Measurements from ENCODE around the gene ZNF618. TPM values are rescaled to one million over a fixed set of nuclear protein-coding genes. Genes with fewer than 3 reads are reported as not detected.
A peak's percentile ranks its signal among the peaks of the same experiment; 100 is the strongest.

The ZNF618 gene
- total RNA-seq, 1 experiment from 2014 or later = 4.2 TPM

DNA sequence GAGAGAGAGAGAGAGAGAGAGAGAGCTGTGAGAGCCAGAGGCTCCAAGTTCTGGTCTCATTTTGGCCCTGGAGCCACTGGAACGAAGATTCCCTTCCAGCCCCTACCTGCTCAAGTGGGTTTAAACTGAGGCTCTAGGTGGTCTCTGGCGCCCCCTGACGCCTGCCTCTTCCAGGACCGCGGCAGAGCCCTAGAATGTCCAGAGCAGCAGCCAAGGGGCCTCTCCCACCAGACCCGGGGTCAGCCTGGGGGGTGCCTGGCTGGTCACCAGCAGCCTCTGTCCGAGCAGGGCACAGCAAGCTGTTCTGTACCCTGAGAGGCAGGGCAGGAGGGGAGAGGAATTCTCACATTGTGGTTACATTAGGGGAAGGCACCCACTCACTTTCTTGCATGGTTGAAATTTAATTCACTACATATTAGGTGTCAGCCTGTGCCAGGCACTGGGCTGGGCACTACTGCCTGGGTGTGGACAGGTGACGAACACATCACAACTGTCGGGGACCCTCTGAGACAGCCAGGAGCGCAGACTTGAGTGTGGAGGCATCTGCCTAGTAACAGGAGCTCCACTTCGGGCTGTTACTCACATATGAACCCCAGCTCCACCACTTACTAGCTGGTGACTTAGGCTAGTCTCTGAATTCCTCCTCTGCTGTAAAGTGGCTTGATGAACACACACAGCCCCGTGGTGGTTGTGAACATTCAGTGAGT is 157.4 kb downstream of the ZNF618 start:
- H3K79me2 ChIP-seq (ENCODE audit: low read length) = no peaks in the 10 kb centered on the region
- TF ChIP-seq, protein P1, sequence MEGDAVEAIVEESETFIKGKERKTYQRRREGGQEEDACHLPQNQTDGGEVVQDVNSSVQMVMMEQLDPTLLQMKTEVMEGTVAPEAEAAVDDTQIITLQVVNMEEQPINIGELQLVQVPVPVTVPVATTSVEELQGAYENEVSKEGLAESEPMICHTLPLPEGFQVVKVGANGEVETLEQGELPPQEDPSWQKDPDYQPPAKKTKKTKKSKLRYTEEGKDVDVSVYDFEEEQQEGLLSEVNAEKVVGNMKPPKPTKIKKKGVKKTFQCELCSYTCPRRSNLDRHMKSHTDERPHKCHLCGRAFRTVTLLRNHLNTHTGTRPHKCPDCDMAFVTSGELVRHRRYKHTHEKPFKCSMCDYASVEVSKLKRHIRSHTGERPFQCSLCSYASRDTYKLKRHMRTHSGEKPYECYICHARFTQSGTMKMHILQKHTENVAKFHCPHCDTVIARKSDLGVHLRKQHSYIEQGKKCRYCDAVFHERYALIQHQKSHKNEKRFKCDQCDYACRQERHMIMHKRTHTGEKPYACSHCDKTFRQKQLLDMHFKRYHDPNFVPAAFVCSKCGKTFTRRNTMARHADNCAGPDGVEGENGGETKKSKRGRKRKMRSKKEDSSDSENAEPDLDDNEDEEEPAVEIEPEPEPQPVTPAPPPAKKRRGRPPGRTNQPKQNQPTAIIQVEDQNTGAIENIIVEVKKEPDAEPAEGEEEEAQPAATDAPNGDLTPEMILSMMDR (conservative IDR thresholded peaks at IDR 0.05; ENCODE audit: low read depth, low read length) = peak; percentile 31; the same call in 1 of the 2 replicates
- no peak for TF ChIP-seq EZH2phosphoT487 (IDR thresholded peaks at IDR 0.05; ENCODE audit: borderline replicate concordance, low read length)
- BruUV-seq (replicated peaks) = no TSS peak
- no peak overlapping the region for H3K9ac ChIP-seq (ENCODE audit: low read length)
- no peaks in the 10 kb centered on the region for H4K20me1 ChIP-seq (ENCODE audit: low read length)
- ChIA-PET POLR2A (ENCODE audit: unreplicated experiment) (no interaction called here), CTCF (no interaction called here)
- no peaks in the 10 kb centered on the region for H3K27me3 ChIP-seq (ENCODE audit: low read length)
- H3K9me3 ChIP-seq (ENCODE audit: low read length) = no peaks in the 10 kb centered on the region
- ATAC-seq (no peak), DNase-seq (no peak)
- H3F3A ChIP-seq (ENCODE audit: low read length, unreplicated experiment) = no peaks in the 10 kb centered on the region
- no peak overlapping the region for H3K4me2 ChIP-seq (ENCODE audit: low read length)
- H2AFZ ChIP-seq (ENCODE audit: low read length) = no peak overlapping the region
- intact Hi-C loops (cut with micrococcal nuclease) = no loop called here
- H3K9me2 ChIP-seq (replicated peaks; ENCODE audit: low read length) = no peaks in the 10 kb centered on the region
- no peaks in the 10 kb centered on the region for H3K36me3 ChIP-seq (ENCODE audit: low read depth, low read length)
- no peaks in the 10 kb centered on the region for H3K4me1 ChIP-seq (ENCODE audit: insufficient read depth, low read length)
- no peak overlapping the region for H3K27ac ChIP-seq (ENCODE audit: low read length)
- no peak overlapping the region for H3K4me3 ChIP-seq (ENCODE audit: low read length)

DNA sequence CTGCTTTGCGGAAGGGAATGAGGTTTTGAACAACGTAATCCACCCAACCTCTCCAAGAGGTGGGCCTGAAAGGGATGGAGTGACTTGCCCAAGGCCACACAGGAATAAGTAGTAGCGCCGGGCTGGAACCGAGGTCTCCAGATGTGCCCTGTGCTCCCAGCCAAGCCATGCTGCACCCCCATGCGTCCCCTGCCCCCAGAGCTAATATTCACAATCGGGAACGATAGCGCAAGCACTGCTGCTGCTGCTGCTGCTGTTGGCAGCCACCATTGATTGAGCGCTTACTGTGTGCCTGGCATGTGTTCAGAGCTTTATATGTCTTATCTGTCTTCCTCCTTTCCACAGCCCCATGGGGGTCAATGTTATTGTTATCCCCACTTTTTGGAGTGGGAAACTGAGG is 158.1 kb downstream of the ZNF618 start:
- Histone ChIP-seq H2AFZ (ENCODE audit: low read length) (no peak overlapping the region), H3K9ac (ENCODE audit: low read length) (no peak overlapping the region), H3K4me1 (ENCODE audit: insufficient read depth, low read length) (no peaks in the 10 kb centered on the region), H3K79me2 (ENCODE audit: low read length) (no peaks in the 10 kb centered on the region), H3K9me2 (replicated peaks; ENCODE audit: low read length) (no peaks in the 10 kb centered on the region), H3K27me3 (ENCODE audit: low read length) (no peaks in the 10 kb centered on the region), H3K27ac (ENCODE audit: low read length) (no peak overlapping the region), H3F3A (ENCODE audit: low read length, unreplicated experiment) (no peaks in the 10 kb centered on the region), H3K36me3 (ENCODE audit: low read depth, low read length) (no peaks in the 10 kb centered on the region), H3K4me2 (ENCODE audit: low read length) (no peak overlapping the region), H3K9me3 (ENCODE audit: low read length) (no peaks in the 10 kb centered on the region), H4K20me1 (ENCODE audit: low read length) (no peaks in the 10 kb centered on the region), H3K4me3 (ENCODE audit: low read length) (no peak overlapping the region)
- POLR2A ChIA-PET (ENCODE audit: unreplicated experiment) = no interaction called here
- intact Hi-C loops (cut with micrococcal nuclease) = no loop called here
- ATAC-seq (no peak), DNase-seq (no peak)
- CTCF ChIA-PET = no interaction called here
- no TSS peak for BruUV-seq (replicated peaks)
- TF ChIP-seq EZH2 (IDR thresholded peaks at IDR 0.05; ENCODE audit: low read length, unreplicated experiment) = no peak

DNA sequence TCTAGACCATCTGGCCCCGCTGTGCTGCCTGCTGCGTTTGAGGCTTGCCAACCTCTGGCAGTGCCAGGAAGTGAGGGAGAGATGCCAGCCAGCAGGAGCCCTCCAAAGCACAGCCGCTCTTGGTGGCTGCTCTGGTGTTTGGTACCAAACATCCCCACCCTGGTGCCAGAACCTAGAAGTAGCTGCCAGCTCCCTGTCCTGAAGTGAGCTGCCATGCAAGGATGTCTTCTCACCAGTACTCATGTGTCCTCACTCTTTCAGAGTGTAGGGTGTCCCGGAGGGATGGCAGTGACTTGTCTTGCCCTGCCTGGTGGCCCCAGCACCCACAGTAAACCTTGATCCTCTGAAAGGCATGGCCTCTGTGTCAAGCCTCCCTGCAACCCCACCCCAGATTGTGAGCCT is 158.6 kb downstream of the ZNF618 start:
- POLR2A ChIA-PET (ENCODE audit: unreplicated experiment) = no interaction called here
- Histone ChIP-seq H2AFZ (ENCODE audit: low read length) (no peak overlapping the region), H3K36me3 (ENCODE audit: low read depth, low read length) (no peaks in the 10 kb centered on the region), H3K4me2 (ENCODE audit: low read length) (no peak overlapping the region), H3K9me3 (ENCODE audit: low read length) (no peaks in the 10 kb centered on the region), H3K27ac (ENCODE audit: low read length) (no peak overlapping the region), H3K9me2 (replicated peaks; ENCODE audit: low read length) (no peaks in the 10 kb centered on the region), H3K79me2 (ENCODE audit: low read length) (no peaks in the 10 kb centered on the region), H3K4me1 (ENCODE audit: insufficient read depth, low read length) (no peaks in the 10 kb centered on the region), H3F3A (ENCODE audit: low read length, unreplicated experiment) (no peaks in the 10 kb centered on the region), H4K20me1 (ENCODE audit: low read length) (no peaks in the 10 kb centered on the region), H3K9ac (ENCODE audit: low read length) (no peak overlapping the region), H3K4me3 (ENCODE audit: low read length) (no peak overlapping the region), H3K27me3 (ENCODE audit: low read length) (no peaks in the 10 kb centered on the region)
- TF ChIP-seq EZH2 (IDR thresholded peaks at IDR 0.05; ENCODE audit: low read length, unreplicated experiment) (no peak), EZH2phosphoT487 (IDR thresholded peaks at IDR 0.05; ENCODE audit: borderline replicate concordance, low read length) (no peak)
- TF ChIP-seq, protein P1 (conservative IDR thresholded peaks at IDR 0.05; ENCODE audit: low read depth, low read length) = no peak
- intact Hi-C loops (cut with micrococcal nuclease) = no loop called here
- CTCF ChIA-PET = no interaction called here
- no TSS peak for BruUV-seq (replicated peaks)
- no peak for ATAC-seq
- no peak for DNase-seq

All from PC-3 (cell line).